ENCODE results near the gene SYT17.

DNA sequence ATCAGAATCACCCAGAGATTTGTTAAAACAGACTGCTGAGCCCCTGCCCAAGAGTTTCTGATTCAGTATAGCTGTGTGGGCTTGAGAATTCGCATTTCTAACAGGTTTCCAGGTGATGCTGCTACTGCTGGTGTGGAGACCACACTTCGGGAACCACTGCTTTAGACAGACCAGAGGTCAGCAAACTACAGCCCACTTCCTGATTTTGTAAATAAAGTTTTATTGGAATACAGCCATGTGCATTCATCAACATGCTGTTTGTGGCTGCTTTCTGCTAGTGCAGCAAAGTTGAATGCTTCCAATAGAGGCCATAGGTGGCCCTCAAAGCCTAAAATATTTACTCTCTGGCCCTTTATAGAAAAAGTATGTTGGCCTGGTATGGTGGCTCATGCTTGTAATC, 84.9 kb downstream of the SYT17 start:
- TF ChIP-seq, protein P1, sequence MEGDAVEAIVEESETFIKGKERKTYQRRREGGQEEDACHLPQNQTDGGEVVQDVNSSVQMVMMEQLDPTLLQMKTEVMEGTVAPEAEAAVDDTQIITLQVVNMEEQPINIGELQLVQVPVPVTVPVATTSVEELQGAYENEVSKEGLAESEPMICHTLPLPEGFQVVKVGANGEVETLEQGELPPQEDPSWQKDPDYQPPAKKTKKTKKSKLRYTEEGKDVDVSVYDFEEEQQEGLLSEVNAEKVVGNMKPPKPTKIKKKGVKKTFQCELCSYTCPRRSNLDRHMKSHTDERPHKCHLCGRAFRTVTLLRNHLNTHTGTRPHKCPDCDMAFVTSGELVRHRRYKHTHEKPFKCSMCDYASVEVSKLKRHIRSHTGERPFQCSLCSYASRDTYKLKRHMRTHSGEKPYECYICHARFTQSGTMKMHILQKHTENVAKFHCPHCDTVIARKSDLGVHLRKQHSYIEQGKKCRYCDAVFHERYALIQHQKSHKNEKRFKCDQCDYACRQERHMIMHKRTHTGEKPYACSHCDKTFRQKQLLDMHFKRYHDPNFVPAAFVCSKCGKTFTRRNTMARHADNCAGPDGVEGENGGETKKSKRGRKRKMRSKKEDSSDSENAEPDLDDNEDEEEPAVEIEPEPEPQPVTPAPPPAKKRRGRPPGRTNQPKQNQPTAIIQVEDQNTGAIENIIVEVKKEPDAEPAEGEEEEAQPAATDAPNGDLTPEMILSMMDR (IDR thresholded peaks at IDR 0.05): no peak
- no peak for TF ChIP-seq POLR2A (IDR thresholded peaks at IDR 0.05)
